ENCODE results near the gene SLC24A3. TPM values are rescaled to one million over a fixed set of nuclear protein-coding genes. Genes with fewer than 3 reads are reported as not detected.

SLC24A3 gene
- total RNA-seq, 1 donor from 2014 or later: 0.79 TPM

- no peaks in the 10 kb centered on the region for H3K36me3 ChIP-seq (ENCODE audit: insufficient read depth, low read length)
- no peak overlapping the region for H3K27ac ChIP-seq (ENCODE audit: low read depth, low read length)
- no peaks in the 10 kb centered on the region for H3K9me3 Mint-ChIP-seq (ENCODE audit: unreplicated experiment)
- FAIRE-seq (no peak), DNase-seq (ENCODE audit: low read depth) (no peak)
- no peaks in the 10 kb centered on the region for H3K79me2 ChIP-seq (ENCODE audit: insufficient read depth, low read length)
- no peak overlapping the region for H3K9ac ChIP-seq (ENCODE audit: low read length)
- H3K4me1 Mint-ChIP-seq (ENCODE audit: low read depth, unreplicated experiment): no peaks in the 10 kb centered on the region
- no peak overlapping the region for H3K27ac Mint-ChIP-seq (ENCODE audit: unreplicated experiment)
- H3K9me3 ChIP-seq (ENCODE audit: insufficient read depth, low read depth, low read length): peaks cover 4% of the 10 kb centered on the region
- H3K36me3 Mint-ChIP-seq (ENCODE audit: low read depth, unreplicated experiment): no peaks in the 10 kb centered on the region
- H3K4me3 ChIP-seq (ENCODE audit: insufficient read depth, low read depth, low read length): no peak overlapping the region
- no peaks in the 10 kb centered on the region for H4K20me1 ChIP-seq (ENCODE audit: insufficient read depth, low read length)
- H3K4me1 ChIP-seq (ENCODE audit: insufficient read depth, low read length): no peaks in the 10 kb centered on the region
- H3K4me2 ChIP-seq (ENCODE audit: low read length): no peak overlapping the region
- no peak for TF ChIP-seq EZH2 (IDR thresholded peaks at IDR 0.05; ENCODE audit: insufficient read depth, low read length)
- no peak for TF ChIP-seq CTCF (IDR thresholded peaks at IDR 0.05; ENCODE audit: insufficient read depth, low read depth, low read length)
- no peaks in the 10 kb centered on the region for H3K27me3 ChIP-seq (ENCODE audit: insufficient read depth, low read length)
- no peak overlapping the region for H2AFZ ChIP-seq (ENCODE audit: low read depth, low read length)
- H3K4me3 Mint-ChIP-seq (ENCODE audit: unreplicated experiment): no peak overlapping the region
- peaks cover 7% of the 10 kb centered on the region for H3K27me3 Mint-ChIP-seq (ENCODE audit: low read depth, unreplicated experiment)
These were observed 44.6 kb downstream of the SLC24A3 start for GRCh38 chr20:19256906-19257595.

- Histone ChIP-seq H3K4me2 (ENCODE audit: low read length) (no peak overlapping the region), H3K79me2 (ENCODE audit: insufficient read depth, low read length) (no peaks in the 10 kb centered on the region), H3K4me1 (ENCODE audit: insufficient read depth, low read length) (no peaks in the 10 kb centered on the region), H2AFZ (ENCODE audit: low read depth, low read length) (no peak overlapping the region), H3K4me3 (ENCODE audit: insufficient read depth, low read depth, low read length) (no peak overlapping the region), H3K36me3 (ENCODE audit: insufficient read depth, low read length) (no peaks in the 10 kb centered on the region), H3K27ac (ENCODE audit: low read depth, low read length) (no peak overlapping the region), H3K9ac (ENCODE audit: low read length) (no peak overlapping the region), H3K27me3 (ENCODE audit: insufficient read depth, low read length) (no peaks in the 10 kb centered on the region), H4K20me1 (ENCODE audit: insufficient read depth, low read length) (no peaks in the 10 kb centered on the region), H3K9me3 (ENCODE audit: insufficient read depth, low read depth, low read length) (peaks cover 4% of the 10 kb centered on the region)
- no peak for FAIRE-seq
- Mint-ChIP-seq H3K9me3 (ENCODE audit: unreplicated experiment) (no peaks in the 10 kb centered on the region), H3K27ac (ENCODE audit: unreplicated experiment) (no peak overlapping the region), H3K4me3 (ENCODE audit: unreplicated experiment) (no peak overlapping the region), H3K27me3 (ENCODE audit: low read depth, unreplicated experiment) (peaks cover 7% of the 10 kb centered on the region), H3K4me1 (ENCODE audit: low read depth, unreplicated experiment) (no peaks in the 10 kb centered on the region), H3K36me3 (ENCODE audit: low read depth, unreplicated experiment) (no peaks in the 10 kb centered on the region)
- DNase-seq (ENCODE audit: low read depth): no peak
- TF ChIP-seq CTCF (IDR thresholded peaks at IDR 0.05; ENCODE audit: insufficient read depth, low read depth, low read length): no peak
- no peak for TF ChIP-seq EZH2 (IDR thresholded peaks at IDR 0.05; ENCODE audit: insufficient read depth, low read length)
These were observed 45.4 kb downstream of the SLC24A3 start for GRCh38 chr20:19257865-19258264.

GRCh38 chr20:19259141-19259591 is 46.7 kb downstream of the SLC24A3 start:
- peaks cover 4% of the 10 kb centered on the region for H3K4me1 Mint-ChIP-seq (ENCODE audit: low read depth, unreplicated experiment)

More at GRCh38 chr20:19259141-19259591, 46.7 kb downstream of the SLC24A3 start:
- Mint-ChIP-seq H3K9me3 (ENCODE audit: unreplicated experiment) (no peaks in the 10 kb centered on the region), H3K36me3 (ENCODE audit: low read depth, unreplicated experiment) (no peaks in the 10 kb centered on the region), H3K27ac (ENCODE audit: unreplicated experiment) (no peak overlapping the region), H3K27me3 (ENCODE audit: low read depth, unreplicated experiment) (peaks cover 9% of the 10 kb centered on the region), H3K4me3 (ENCODE audit: unreplicated experiment) (no peak overlapping the region)
- Histone ChIP-seq H2AFZ (ENCODE audit: low read depth, low read length) (no peak overlapping the region), H3K36me3 (ENCODE audit: insufficient read depth, low read length) (no peaks in the 10 kb centered on the region), H3K27ac (ENCODE audit: low read depth, low read length) (no peak overlapping the region), H4K20me1 (ENCODE audit: insufficient read depth, low read length) (no peaks in the 10 kb centered on the region), H3K27me3 (ENCODE audit: insufficient read depth, low read length) (no peaks in the 10 kb centered on the region), H3K4me2 (ENCODE audit: low read length) (no peak overlapping the region), H3K4me3 (ENCODE audit: insufficient read depth, low read depth, low read length) (no peak overlapping the region), H3K79me2 (ENCODE audit: insufficient read depth, low read length) (no peaks in the 10 kb centered on the region), H3K9me3 (ENCODE audit: insufficient read depth, low read depth, low read length) (no peaks in the 10 kb centered on the region), H3K9ac (ENCODE audit: low read length) (no peak overlapping the region), H3K4me1 (ENCODE audit: insufficient read depth, low read length) (no peaks in the 10 kb centered on the region)
- DNase-seq (ENCODE audit: low read depth): no peak
- FAIRE-seq: no peak
- TF ChIP-seq EZH2 (IDR thresholded peaks at IDR 0.05; ENCODE audit: insufficient read depth, low read length) (no peak), CTCF (IDR thresholded peaks at IDR 0.05; ENCODE audit: insufficient read depth, low read depth, low read length) (no peak)

Measured in astrocyte (in vitro differentiated cells and primary cell).